IMR-90 (cell line): ENCODE data around the gene HHATL. TPM values are rescaled to one million over a fixed set of nuclear protein-coding genes. Genes with fewer than 3 reads are reported as not detected.

Experiments
- ATAC-seq: fragments of 200-7000 bp; cut with Tn5 transposase; 2 replicates; pipeline ENCODE4 v1.9.1; 2020; ENCODE audit warnings: low read depth, mild to moderate bottlenecking, moderate library complexity
- BruUV-seq: library from RNA; stranded (reverse); fragments of 400-500 nt; replicated peaks from 2 replicates; lab custom pipeline; 2021; lab: Mats Ljungman, UMichigan
- CTCF ChIA-PET: fragments of 300-600 bp; formaldehyde crosslinking; extraction: SDS; loops from one replicate; lab custom pipeline; 2021; ENCODE audit warnings: antibody characterized with exemption; lab: Yijun Ruan, JAX
- POLR2A ChIA-PET: fragments of 300-600 bp; sonication (Branson Sonifier 250); formaldehyde crosslinking; loops from one replicate; lab custom pipeline; 2022; ENCODE audit warnings: antibody characterized with exemption; ENCODE audit not compliant: unreplicated experiment; lab: Charles Lee
- DNase-seq: peaks from one replicate; pipeline ENCODE4 v3.0.0; 2013
- H2AFZ ChIP-seq: replicated peaks from 2 replicates; pipeline ENCODE3; 2013; ENCODE audit warnings: low read length, mild to moderate bottlenecking; ENCODE audit not compliant: poor library complexity
- H2AK5ac ChIP-seq: 2 replicates; pipeline ENCODE4 v1.6.1; 2013; ENCODE audit warnings: low read depth, low read length, inconsistent platforms
- H2AK9ac ChIP-seq: replicated peaks from 2 replicates; pipeline ENCODE3; 2013; ENCODE audit warnings: mild to moderate bottlenecking, low read depth, low read length, moderate library complexity; ENCODE audit not compliant: poor library complexity
- H2BK120ac ChIP-seq: 2 replicates; pipeline ENCODE4 v1.6.1; 2013; ENCODE audit warnings: low read depth, low read length, inconsistent platforms
- H2BK15ac ChIP-seq: 3 replicates; pipeline ENCODE4 v1.6.1; 2013; ENCODE audit warnings: low read depth, low read length, inconsistent platforms
- H2BK20ac ChIP-seq: 2 replicates; pipeline ENCODE4 v1.6.1; 2013; ENCODE audit warnings: low read depth, mild to moderate bottlenecking, inconsistent platforms, low read length, moderate library complexity
- H2BK5ac ChIP-seq: 2 replicates; pipeline ENCODE4 v1.6.1; 2013; ENCODE audit warnings: mild to moderate bottlenecking, low read depth, low read length, inconsistent platforms; ENCODE audit not compliant: poor library complexity, severe bottlenecking
- H3K14ac ChIP-seq: replicated peaks from 2 replicates; pipeline ENCODE4 v1.6.1; 2013; ENCODE audit warnings: low read depth, low read length, inconsistent platforms
- H3K18ac ChIP-seq: 2 replicates; pipeline ENCODE4 v1.6.1; 2013; ENCODE audit warnings: low read depth, low read length, control low read depth
- H3K23ac ChIP-seq: 2 replicates; pipeline ENCODE4 v1.6.1; 2013; ENCODE audit warnings: low read depth, low read length, inconsistent platforms
- H3K27ac ChIP-seq: 2 replicates; pipeline ENCODE4 v1.5.1; 2013; ENCODE audit warnings: mild to moderate bottlenecking, control low read depth, low read length; ENCODE audit not compliant: insufficient read depth
- H3K27me3 ChIP-seq: 2 replicates; pipeline ENCODE4 v1.6.1; 2013; ENCODE audit warnings: low read length; ENCODE audit not compliant: control insufficient read depth, insufficient read depth
- H3K36me3 ChIP-seq: 2 replicates; pipeline ENCODE4 v1.6.1; 2013; ENCODE audit warnings: low read length, mixed read lengths; ENCODE audit not compliant: control insufficient read depth, insufficient read depth
- H3K4ac ChIP-seq: 2 replicates; pipeline ENCODE4 v1.6.1; 2013; ENCODE audit warnings: low read depth, low read length, inconsistent platforms
- H3K4me1 ChIP-seq: 2 replicates; pipeline ENCODE4 v1.6.1; 2013; ENCODE audit warnings: low read length, mixed read lengths; ENCODE audit not compliant: control insufficient read depth, insufficient read depth
- H3K4me2 ChIP-seq: 2 replicates; pipeline ENCODE4 v1.6.1; 2013; ENCODE audit warnings: low read depth, mild to moderate bottlenecking, control low read depth, low read length, moderate library complexity
- H3K4me3 ChIP-seq: 2 replicates; pipeline ENCODE4 v1.5.1; 2013; ENCODE audit warnings: low read depth, mild to moderate bottlenecking, control low read depth, low read length, moderate library complexity; ENCODE audit not compliant: insufficient read depth
- H3K56ac ChIP-seq: 2 replicates; pipeline ENCODE4 v1.6.1; 2013; ENCODE audit warnings: low read length, inconsistent platforms; ENCODE audit not compliant: insufficient read depth; ENCODE audit errors: extremely low read depth
- H3K79me1 ChIP-seq, 2 experiments: 2 replicates each; pipeline ENCODE4 v1.6.1; 2013; ENCODE audit warnings: low read length in 2 of 2, inconsistent platforms in 1 of 2, low read depth in 1 of 2
- H3K9ac ChIP-seq: 2 replicates; pipeline ENCODE4 v1.6.1; 2013; ENCODE audit warnings: low read depth, low read length, control low read depth
- H3K9me1 ChIP-seq: 2 replicates; pipeline ENCODE4 v1.6.1; 2013; ENCODE audit warnings: low read length, inconsistent platforms; ENCODE audit not compliant: insufficient read depth
- H3K9me3 ChIP-seq: 2 replicates; pipeline ENCODE4 v1.6.1; 2013; ENCODE audit warnings: low read length; ENCODE audit not compliant: control insufficient read depth, insufficient read depth
- H4K20me1 ChIP-seq: 2 replicates; pipeline ENCODE4 v1.6.1; 2013; ENCODE audit warnings: low read length, inconsistent platforms; ENCODE audit not compliant: insufficient read depth
- H4K5ac ChIP-seq: 2 replicates; pipeline ENCODE4 v1.6.1; 2013; ENCODE audit warnings: mild to moderate bottlenecking, low read depth, low read length, control low read depth
- H4K8ac ChIP-seq, 2 experiments: 2 replicates each; pipeline ENCODE4 v1.6.1; 2013; ENCODE audit warnings: low read depth in 2 of 2, low read length in 2 of 2, control low read depth in 1 of 2, inconsistent platforms in 1 of 2
- H4K91ac ChIP-seq: 2 replicates; pipeline ENCODE4 v1.6.1; 2013; ENCODE audit warnings: low read depth, low read length, inconsistent platforms; ENCODE audit not compliant: insufficient read depth
- BHLHE40 ChIP-seq: fragments of 150-350 bp; IDR thresholded peaks from 2 replicates; pipeline ENCODE4 v1.6.1; 2016; ENCODE audit warnings: mild to moderate bottlenecking, low read depth, low read length
- CEBPB ChIP-seq: IDR thresholded peaks from 2 replicates; pipeline ENCODE4 v1.6.1; 2012; ENCODE audit warnings: low read depth, low read length, improper control_type of control experiment
- CHD1 ChIP-seq: IDR thresholded peaks from 2 replicates; pipeline ENCODE4 v1.6.1; 2012; ENCODE audit warnings: low read depth, low read length, improper control_type of control experiment
- FOS ChIP-seq: fragments of 150-350 bp; IDR thresholded peaks from 2 replicates; pipeline ENCODE4 v1.6.1; 2016; ENCODE audit warnings: low read depth, low read length
- MAFK ChIP-seq: IDR thresholded peaks from 2 replicates; pipeline ENCODE4 v1.6.1; 2012; ENCODE audit warnings: low read depth, low read length, improper control_type of control experiment
- MAZ ChIP-seq: IDR thresholded peaks from 2 replicates; pipeline ENCODE4 v1.6.1; 2012; ENCODE audit warnings: low read depth, mild to moderate bottlenecking, low read length, improper control_type of control experiment, moderate library complexity, borderline replicate concordance
- MXI1 ChIP-seq: IDR thresholded peaks from 2 replicates; pipeline ENCODE4 v1.6.1; 2012; ENCODE audit warnings: low read depth, mild to moderate bottlenecking, low read length, moderate library complexity, borderline replicate concordance
- NFE2L2 ChIP-seq: fragments of 150-350 bp; IDR thresholded peaks from 2 replicates; pipeline ENCODE4 v1.6.1; 2016; ENCODE audit warnings: low read depth, mild to moderate bottlenecking, low read length
- POLR2A ChIP-seq: IDR thresholded peaks from 2 replicates; pipeline ENCODE4 v1.6.1; 2012; ENCODE audit warnings: mild to moderate bottlenecking, low read depth, low read length
- RAD21 ChIP-seq: IDR thresholded peaks from 2 replicates; pipeline ENCODE4 v1.6.1; 2012; ENCODE audit warnings: low read length, improper control_type of control experiment
- RCOR1 ChIP-seq: IDR thresholded peaks from 2 replicates; pipeline ENCODE4 v1.6.1; 2012; ENCODE audit warnings: mild to moderate bottlenecking, low read length, improper control_type of control experiment; ENCODE audit not compliant: insufficient replicate concordance
- RFX5 ChIP-seq: IDR thresholded peaks from 2 replicates; pipeline ENCODE4 v1.8.0; 2012; ENCODE audit warnings: low read depth, mild to moderate bottlenecking, low read length, moderate library complexity
- SMC3 ChIP-seq: fragments of 150-350 bp; IDR thresholded peaks from 2 replicates; pipeline ENCODE4 v1.6.1; 2016; ENCODE audit warnings: low read depth, mild to moderate bottlenecking, antibody characterized with exemption, low read length, moderate library complexity
- WGBS, 2 experiments: methylation state at CpG; one replicate each; pipeline versions ENCODE4 v1.1.5 to v1.1.7; 2013; ENCODE audit warnings: missing lambda C conversion rate in 2 of 2; ENCODE audit not compliant: insufficient read length in 1 of 2; ENCODE audit errors: extremely low coverage in 2 of 2; 5-methylcytosine and 5-hydroxymethylcytosine counted together
- dilution Hi-C: fragments of 300-500 bp; cut with HindIII; formaldehyde crosslinking; loops from one replicate; pipeline ENCODE4 v1.14.3; 2018; ENCODE audit warnings: low sequenced_read_pairs; ENCODE audit not compliant: unreplicated experiment
- in situ Hi-C: fragments of 300-500 bp; cut with MboI; formaldehyde crosslinking; loops from 3 replicates; pipeline ENCODE4 v1.14.3; 2019; ENCODE audit warnings: low sequenced_read_pairs, inconsistent platforms, mixed read lengths
- intact Hi-C: fragments of 100-400 bp; cut with micrococcal nuclease; formaldehyde crosslinking; loops from 2 replicates; pipeline ENCODE4 v1.10.0; 2022
- polyA plus RNA-seq, 3 experiments: library from polyadenylated mRNA; depleted of rRNA; stranded (reverse); fragments of >200 nt; gene quantifications; 2 replicates each; pipeline ENCODE4 v1.2.3, GENCODE V29; 2012; ENCODE audit warnings: low replicate concordance in 1 of 3
- total RNA-seq: library from RNA; depleted of rRNA; stranded (reverse); fragments of >200 nt; gene quantifications from 2 replicates; pipeline ENCODE4 v1.2.3, GENCODE V29; 2012
- TF ChIP-seq, protein P1 (sequence below): conservative IDR thresholded peaks from 2 replicates; pipeline ENCODE4 v1.5.1; 2012; ENCODE audit warnings: mild to moderate bottlenecking, low read depth, low read length, improper control_type of control experiment
- TF ChIP-seq, protein P2 (sequence below): fragments of 150-350 bp; IDR thresholded peaks from 2 replicates; pipeline ENCODE4 v1.6.1; 2016; ENCODE audit warnings: low read depth, mild to moderate bottlenecking, low read length, moderate library complexity, borderline replicate concordance
- TF ChIP-seq, protein P3 (sequence below): fragments of 150-350 bp; IDR thresholded peaks from 2 replicates; pipeline ENCODE4 v1.6.1; 2017; ENCODE audit warnings: mild to moderate bottlenecking, antibody characterized with exemption, low read length, low read depth

The HHATL gene
- total and polyA plus RNA-seq, 2 of the 4 experiments (the other 2 are of a cell fraction), result not detected

DNA sequence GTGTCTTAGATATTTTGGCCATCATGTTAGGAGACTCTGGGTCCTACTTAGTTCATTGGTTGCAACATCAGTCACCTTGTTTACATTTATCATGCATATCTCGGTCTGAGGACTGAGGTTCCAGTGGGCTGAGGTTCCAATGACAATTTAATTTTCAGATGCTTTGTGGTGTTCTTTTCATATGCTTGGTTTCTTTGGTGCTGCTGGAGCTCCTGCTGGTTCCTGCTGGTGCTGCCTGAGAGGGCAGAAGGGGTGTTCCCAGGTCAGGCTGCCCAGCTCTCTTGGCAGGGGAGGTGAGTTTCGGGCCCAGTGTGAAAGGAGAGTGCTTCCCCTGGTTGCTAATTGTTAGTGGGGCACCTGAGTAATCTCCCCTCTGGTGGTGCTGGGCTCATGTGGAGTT, 24.2 kb downstream of the HHATL start:
- peaks cover 3% of the 10 kb centered on the region for H3K9me1 ChIP-seq
- no peak overlapping the region for H2AK9ac ChIP-seq
- no peak overlapping the region for H4K5ac ChIP-seq
- peaks cover 2% of the 10 kb centered on the region; the same call in 1 of the 2 replicates for H3K27me3 ChIP-seq
- no peak overlapping the region for H3K9ac ChIP-seq
- no peak overlapping the region for H2BK15ac ChIP-seq
- no peaks in the 10 kb centered on the region for H3K36me3 ChIP-seq
- no peak overlapping the region for H3K4me3 ChIP-seq
- H2BK5ac ChIP-seq, result no peak overlapping the region
- no peaks in the 10 kb centered on the region; the same call in 1 of the 2 replicates for H3K9me3 ChIP-seq
- H3K4me2 ChIP-seq, result no peak overlapping the region
- no peak overlapping the region for H3K27ac ChIP-seq
- TF ChIP-seq MAFK, result no peak
- no peak for TF ChIP-seq BHLHE40
- TF ChIP-seq RFX5, result no peak
- TF ChIP-seq FOS, result no peak
- TF ChIP-seq, protein P1, sequence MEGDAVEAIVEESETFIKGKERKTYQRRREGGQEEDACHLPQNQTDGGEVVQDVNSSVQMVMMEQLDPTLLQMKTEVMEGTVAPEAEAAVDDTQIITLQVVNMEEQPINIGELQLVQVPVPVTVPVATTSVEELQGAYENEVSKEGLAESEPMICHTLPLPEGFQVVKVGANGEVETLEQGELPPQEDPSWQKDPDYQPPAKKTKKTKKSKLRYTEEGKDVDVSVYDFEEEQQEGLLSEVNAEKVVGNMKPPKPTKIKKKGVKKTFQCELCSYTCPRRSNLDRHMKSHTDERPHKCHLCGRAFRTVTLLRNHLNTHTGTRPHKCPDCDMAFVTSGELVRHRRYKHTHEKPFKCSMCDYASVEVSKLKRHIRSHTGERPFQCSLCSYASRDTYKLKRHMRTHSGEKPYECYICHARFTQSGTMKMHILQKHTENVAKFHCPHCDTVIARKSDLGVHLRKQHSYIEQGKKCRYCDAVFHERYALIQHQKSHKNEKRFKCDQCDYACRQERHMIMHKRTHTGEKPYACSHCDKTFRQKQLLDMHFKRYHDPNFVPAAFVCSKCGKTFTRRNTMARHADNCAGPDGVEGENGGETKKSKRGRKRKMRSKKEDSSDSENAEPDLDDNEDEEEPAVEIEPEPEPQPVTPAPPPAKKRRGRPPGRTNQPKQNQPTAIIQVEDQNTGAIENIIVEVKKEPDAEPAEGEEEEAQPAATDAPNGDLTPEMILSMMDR, result no peak
- no peak for TF ChIP-seq MXI1
- no peak for TF ChIP-seq CHD1
- TF ChIP-seq POLR2A, result no peak
- no peak for TF ChIP-seq MAZ
- TF ChIP-seq, protein P2, sequence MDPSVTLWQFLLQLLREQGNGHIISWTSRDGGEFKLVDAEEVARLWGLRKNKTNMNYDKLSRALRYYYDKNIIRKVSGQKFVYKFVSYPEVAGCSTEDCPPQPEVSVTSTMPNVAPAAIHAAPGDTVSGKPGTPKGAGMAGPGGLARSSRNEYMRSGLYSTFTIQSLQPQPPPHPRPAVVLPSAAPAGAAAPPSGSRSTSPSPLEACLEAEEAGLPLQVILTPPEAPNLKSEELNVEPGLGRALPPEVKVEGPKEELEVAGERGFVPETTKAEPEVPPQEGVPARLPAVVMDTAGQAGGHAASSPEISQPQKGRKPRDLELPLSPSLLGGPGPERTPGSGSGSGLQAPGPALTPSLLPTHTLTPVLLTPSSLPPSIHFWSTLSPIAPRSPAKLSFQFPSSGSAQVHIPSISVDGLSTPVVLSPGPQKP, result no peak
- TF ChIP-seq RAD21, result no peak
- no peak for TF ChIP-seq RCOR1
- TF ChIP-seq CEBPB, result no peak
- TF ChIP-seq, protein P3, sequence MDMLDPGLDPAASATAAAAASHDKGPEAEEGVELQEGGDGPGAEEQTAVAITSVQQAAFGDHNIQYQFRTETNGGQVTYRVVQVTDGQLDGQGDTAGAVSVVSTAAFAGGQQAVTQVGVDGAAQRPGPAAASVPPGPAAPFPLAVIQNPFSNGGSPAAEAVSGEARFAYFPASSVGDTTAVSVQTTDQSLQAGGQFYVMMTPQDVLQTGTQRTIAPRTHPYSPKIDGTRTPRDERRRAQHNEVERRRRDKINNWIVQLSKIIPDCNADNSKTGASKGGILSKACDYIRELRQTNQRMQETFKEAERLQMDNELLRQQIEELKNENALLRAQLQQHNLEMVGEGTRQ, result no peak
- no peak for TF ChIP-seq NFE2L2
- TF ChIP-seq SMC3, result no peak
- no peak overlapping the region for H4K8ac ChIP-seq
- no peak overlapping the region for H2AFZ ChIP-seq
- no peak overlapping the region for H2AK5ac ChIP-seq
- no peak overlapping the region for H3K18ac ChIP-seq
- no peak overlapping the region for H3K23ac ChIP-seq
- no peak overlapping the region for H3K56ac ChIP-seq
- H2BK20ac ChIP-seq, result no peak overlapping the region
- dilution Hi-C loops (no loop called here), in situ Hi-C loops (no loop called here), intact Hi-C loops (no loop called here)
- H3K4me1 ChIP-seq, result peaks cover 4% of the 10 kb centered on the region
- BruUV-seq, result no TSS peak
- no peaks in the 10 kb centered on the region for H4K20me1 ChIP-seq
- ATAC-seq, result no peak
- no peak overlapping the region for H2BK120ac ChIP-seq
- no peak overlapping the region for H3K14ac ChIP-seq
- H4K91ac ChIP-seq, result no peak overlapping the region
- CTCF ChIA-PET, result interaction anchor here (0.6 kb wide), 1 partner anchor 17 kb away, joined by 3 read pairs; no protein-coding TSS in a partner anchor
- H3K4ac ChIP-seq, result no peak overlapping the region
- WGBS, 2 experiments, result no CpG with 5 or more reads among the region's 2 CpGs
- no peaks in the 10 kb centered on the region for H3K79me1 ChIP-seq
- DNase-seq, result no peak
- POLR2A ChIA-PET, result no interaction called here
